Measurements from ENCODE around the gene TRAPPC14. TPM values are rescaled to one million over a fixed set of nuclear protein-coding genes. Genes with fewer than 3 reads are reported as not detected.

Gene TRAPPC14
- total and polyA plus RNA-seq, 2 of the 13 experiments (the other 11 are each of a cell fraction or from before 2014, with no cell fraction given): 4.7 to 9.6 TPM

DNA sequence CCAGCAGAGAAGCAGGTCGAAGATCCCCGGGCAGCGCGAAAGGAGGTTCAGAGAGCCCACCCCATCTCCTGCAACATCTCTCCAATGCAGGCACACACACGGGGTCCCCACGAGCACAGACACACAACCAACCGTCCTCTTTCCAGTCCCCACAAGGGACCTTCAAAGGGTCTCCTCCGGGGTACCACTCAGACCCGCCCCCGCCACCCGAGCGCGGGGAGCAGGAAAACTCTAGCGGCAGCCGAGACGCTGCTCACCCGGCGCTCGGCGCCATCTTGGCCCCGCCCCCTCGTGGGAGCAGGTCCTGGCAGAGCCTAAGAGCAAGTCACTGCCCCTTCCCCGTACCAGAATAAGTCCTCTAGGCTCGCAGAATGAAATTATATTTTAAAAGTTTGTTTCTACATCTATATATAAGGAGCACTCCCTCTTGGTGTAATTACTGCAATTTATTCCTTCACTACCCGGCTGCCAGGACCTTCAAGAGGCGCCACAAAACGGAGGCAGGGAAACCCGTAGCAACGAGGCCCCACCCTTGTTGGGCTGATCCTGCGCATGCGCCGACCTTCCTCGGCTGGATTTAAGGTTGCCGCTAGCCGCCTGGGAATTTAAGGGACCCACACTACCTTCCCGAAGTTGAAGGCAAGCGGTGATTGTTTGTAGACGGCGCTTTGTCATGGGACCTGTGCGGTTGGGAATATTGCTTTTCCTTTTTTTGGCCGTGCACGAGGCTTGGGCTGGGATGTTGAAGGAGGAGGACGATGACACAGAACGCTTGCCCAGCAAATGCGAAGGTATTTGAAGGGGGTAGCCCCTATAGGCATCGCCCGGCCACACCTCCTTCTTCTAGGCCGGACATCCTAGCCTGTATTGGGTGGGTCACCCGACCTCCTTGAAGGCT lies 39.2 kb downstream of the TRAPPC14 start, which contains the start of the genes CNPY4 and TAF6 (continued):
- no peak for TF ChIP-seq KIAA2018 (CRISPR knock-in tag; IDR thresholded peaks at IDR 0.05; ENCODE audit: borderline replicate concordance)
- TF ChIP-seq ZNF549 (CRISPR knock-in tag; IDR thresholded peaks at IDR 0.05): 0 out of 2 replicates have a peak, but pooled peaks have one; percentile 37
- peak; percentile 83; the same call in 1 of the 2 replicates for TF ChIP-seq RFXAP (CRISPR knock-in tag; IDR thresholded peaks at IDR 0.05; ENCODE audit: borderline replicate concordance)
- TF ChIP-seq ZNF251 (CRISPR knock-in tag; IDR thresholded peaks at IDR 0.05): no peak
- TF ChIP-seq SALL2 (CRISPR knock-in tag; IDR thresholded peaks at IDR 0.05): peak; percentile 34; the same call in 1 of the 2 replicates
- TF ChIP-seq CSRNP2 (CRISPR knock-in tag; conservative IDR thresholded peaks at IDR 0.05; ENCODE audit: low read depth): no peak
- peak; percentile 99 for TF ChIP-seq TAF1 (CRISPR knock-in tag; IDR thresholded peaks at IDR 0.05)
- 0 out of 2 replicates have a peak, but pooled peaks have one; percentile 26 for TF ChIP-seq MYC (CRISPR knock-in tag; IDR thresholded peaks at IDR 0.05; ENCODE audit: borderline replicate concordance)
- no peak for TF ChIP-seq ZNF282 (IDR thresholded peaks at IDR 0.05; ENCODE audit: partially characterized antibody)
- peak; percentile 44; the same call in 1 of the 2 replicates for TF ChIP-seq ZSCAN9 (CRISPR knock-in tag; IDR thresholded peaks at IDR 0.05; ENCODE audit: borderline replicate concordance)
- TF ChIP-seq, protein P1, sequence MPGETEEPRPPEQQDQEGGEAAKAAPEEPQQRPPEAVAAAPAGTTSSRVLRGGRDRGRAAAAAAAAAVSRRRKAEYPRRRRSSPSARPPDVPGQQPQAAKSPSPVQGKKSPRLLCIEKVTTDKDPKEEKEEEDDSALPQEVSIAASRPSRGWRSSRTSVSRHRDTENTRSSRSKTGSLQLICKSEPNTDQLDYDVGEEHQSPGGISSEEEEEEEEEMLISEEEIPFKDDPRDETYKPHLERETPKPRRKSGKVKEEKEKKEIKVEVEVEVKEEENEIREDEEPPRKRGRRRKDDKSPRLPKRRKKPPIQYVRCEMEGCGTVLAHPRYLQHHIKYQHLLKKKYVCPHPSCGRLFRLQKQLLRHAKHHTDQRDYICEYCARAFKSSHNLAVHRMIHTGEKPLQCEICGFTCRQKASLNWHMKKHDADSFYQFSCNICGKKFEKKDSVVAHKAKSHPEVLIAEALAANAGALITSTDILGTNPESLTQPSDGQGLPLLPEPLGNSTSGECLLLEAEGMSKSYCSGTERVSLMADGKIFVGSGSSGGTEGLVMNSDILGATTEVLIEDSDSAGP (CRISPR knock-in tag; IDR thresholded peaks at IDR 0.05; ENCODE audit: borderline replicate concordance): peak; percentile 99
- TF ChIP-seq ZSCAN25 (CRISPR knock-in tag; IDR thresholded peaks at IDR 0.05): peak; percentile 65; the same call in 1 of the 2 replicates
- TF ChIP-seq ZNF234 (CRISPR knock-in tag; conservative IDR thresholded peaks at IDR 0.05): no peak
- no peak; the same call in 1 of the 2 replicates for TF ChIP-seq MTF2 (CRISPR knock-in tag; IDR thresholded peaks at IDR 0.05; ENCODE audit: borderline replicate concordance)
- TF ChIP-seq HNRNPK (IDR thresholded peaks at IDR 0.05; ENCODE audit: low read depth, low read length, poor library complexity, severe bottlenecking): no peak
- TF ChIP-seq RBM39 (IDR thresholded peaks at IDR 0.05; ENCODE audit: low read depth, low read length, poor library complexity, severe bottlenecking): peak; percentile 33
- TF ChIP-seq TCF7 (IDR thresholded peaks at IDR 0.05; ENCODE audit: low read depth): no peak

Data from HepG2 (cell line).